ENCODE data around the gene FAM131A. TPM values are rescaled to one million over a fixed set of nuclear protein-coding genes. Genes with fewer than 3 reads are reported as not detected.

The FAM131A gene
- total RNA-seq, 1 experiment from 2014 or later: 5.9 TPM

DNA sequence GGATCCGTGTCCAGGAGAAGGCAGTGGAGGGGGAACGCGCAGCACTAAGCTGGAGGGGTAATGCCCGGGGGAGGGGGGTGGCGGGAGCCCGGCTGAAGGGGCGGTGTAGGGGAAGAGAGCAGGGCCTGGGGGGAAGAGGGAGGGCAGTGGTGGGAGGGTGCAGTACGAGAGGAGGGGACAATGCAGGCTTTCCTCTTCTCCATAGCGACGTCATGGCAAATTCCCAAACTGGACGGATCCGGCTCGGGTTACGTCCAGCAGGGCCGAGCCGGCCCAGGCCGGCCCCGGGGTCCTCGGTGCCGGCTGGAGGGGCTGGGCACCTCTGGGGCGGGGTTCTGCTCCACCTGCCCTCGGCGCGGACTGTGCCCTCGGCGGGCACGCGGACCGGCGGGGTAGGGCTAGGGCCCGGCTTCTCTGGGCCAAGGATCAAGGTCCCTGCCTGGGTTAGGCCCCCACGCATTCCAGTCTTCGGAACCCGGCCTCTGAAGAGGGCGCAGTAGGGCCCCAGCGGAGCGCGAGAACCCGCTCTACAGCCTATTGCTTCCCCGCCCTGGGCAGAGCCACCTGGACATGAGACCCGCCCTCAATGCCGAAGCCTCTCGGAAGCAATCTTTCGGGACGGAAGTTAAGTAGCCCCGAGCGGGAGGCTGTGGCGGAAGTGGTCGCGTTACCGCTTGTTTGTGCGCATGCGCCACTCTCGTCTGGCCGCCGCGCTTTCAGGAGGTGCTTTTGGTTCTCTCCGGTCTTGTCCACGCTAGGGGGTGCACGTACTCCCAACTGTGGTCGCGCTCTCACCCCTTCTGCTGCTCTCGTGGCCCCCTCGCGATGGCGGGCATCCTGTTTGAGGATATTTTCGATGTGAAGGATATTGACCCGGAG is 25.5 kb downstream of the FAM131A start:
- Histone ChIP-seq H3K27ac (peak overlapping the region; percentile 81), H3K27me3 (no peaks in the 10 kb centered on the region), H3K4me1 (no peaks in the 10 kb centered on the region; the same call in 1 of the 2 replicates), H3K9me3 (replicated peaks) (no peaks in the 10 kb centered on the region), H3K4me3 (peak overlapping the region; percentile 76), H3K36me3 (peaks cover 18% of the 10 kb centered on the region)
- peak; percentile 95 to 98 for DNase-seq

DNA sequence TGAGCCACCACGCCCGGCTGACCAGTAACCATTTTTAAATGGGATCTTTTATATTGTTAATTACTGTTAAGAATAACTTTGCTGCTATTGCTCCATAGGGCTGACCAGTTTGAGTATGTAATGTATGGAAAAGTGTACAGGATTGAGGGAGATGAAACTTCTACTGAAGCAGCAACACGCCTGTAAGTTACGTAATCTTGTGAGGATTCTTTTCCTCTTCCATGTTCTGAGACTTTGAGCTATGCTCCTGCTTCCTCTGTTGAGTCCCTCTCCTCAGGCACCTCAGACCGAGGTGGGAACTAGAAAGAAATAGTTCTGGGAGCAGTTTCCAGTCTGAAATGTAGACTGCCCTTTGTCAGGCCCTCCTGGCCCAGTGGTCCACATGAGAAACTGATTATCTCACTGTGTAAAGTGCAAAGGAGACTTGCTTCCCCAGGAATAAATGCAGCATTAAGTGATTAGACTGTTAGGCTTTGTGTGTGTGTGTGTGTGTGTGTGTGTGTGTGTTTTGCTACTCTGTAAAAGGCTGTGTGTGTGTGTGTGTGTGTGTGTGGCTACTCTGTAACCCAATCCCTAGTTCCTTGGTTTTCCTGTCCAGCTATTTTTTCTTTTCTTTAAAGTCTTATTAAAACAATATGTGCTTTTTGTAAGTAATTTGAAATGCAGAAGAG is 29.4 kb downstream of the FAM131A start:
- no peaks in the 10 kb centered on the region for H3K9me3 ChIP-seq (replicated peaks)
- DNase-seq: no peak

DNA sequence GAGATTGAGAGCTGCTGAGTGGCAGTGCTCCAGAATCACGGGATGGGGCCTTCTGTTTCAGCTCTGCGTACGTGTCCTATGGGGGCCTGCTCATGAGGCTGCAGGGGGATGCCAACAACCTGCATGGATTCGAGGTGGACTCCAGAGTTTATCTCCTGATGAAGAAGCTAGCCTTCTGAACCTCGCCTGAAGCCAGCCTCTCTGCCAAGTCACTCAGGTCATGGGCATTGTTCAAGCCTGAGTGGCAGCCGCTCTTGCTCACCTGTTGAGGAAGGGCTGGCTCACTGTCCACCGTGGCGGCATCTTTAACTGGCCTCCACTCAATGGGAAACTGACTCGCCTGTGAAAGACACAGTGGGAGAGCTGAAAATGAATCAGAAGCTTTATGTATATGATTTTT is 30.7 kb downstream of the FAM131A start:
- peaks cover 8% of the 10 kb centered on the region for H3K4me1 ChIP-seq
- DNase-seq: no peak
- no peak overlapping the region for H3K4me3 ChIP-seq
- no peak overlapping the region for H3K27ac ChIP-seq
- H3K9me3 ChIP-seq (replicated peaks): no peaks in the 10 kb centered on the region
- H3K27me3 ChIP-seq: no peaks in the 10 kb centered on the region
- H3K36me3 ChIP-seq: peaks cover 26% of the 10 kb centered on the region

More for the DNA sequence above, 29.4 kb downstream of the FAM131A start:
- no peak overlapping the region for H3K4me3 ChIP-seq
- no peaks in the 10 kb centered on the region for H3K27me3 ChIP-seq
- peaks cover 5% of the 10 kb centered on the region for H3K4me1 ChIP-seq
- H3K36me3 ChIP-seq: peaks cover 26% of the 10 kb centered on the region
- no peak overlapping the region for H3K27ac ChIP-seq

DNA sequence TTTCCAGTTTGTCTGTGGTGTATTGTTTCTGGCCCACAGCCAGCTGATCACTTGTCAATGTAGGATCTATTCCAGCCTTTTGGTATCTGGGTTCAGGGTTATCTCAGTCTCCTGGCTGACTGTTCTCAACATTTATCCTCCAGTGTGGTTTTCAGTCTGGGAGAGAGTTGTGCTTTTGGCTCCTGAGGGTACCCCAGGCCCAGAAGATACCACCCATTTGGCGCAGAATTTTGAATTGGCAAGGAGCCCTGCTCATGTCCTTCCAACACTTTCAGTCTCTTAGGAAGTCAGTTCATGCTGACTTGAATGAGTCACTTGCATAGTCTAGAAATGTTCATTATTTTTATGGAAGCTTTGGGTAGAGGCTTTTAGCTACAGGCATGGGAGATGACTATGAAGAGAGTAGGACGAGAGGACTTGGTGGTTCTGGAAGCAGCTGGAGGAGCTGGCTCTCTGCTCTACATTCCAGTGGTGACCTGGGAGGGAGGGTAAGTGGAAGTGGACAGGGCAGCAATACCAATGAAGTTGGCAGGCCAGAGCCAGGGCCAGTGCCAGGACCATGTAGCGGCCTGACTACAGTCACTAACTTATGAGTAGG is 31.3 kb downstream of the FAM131A start:
- DNase-seq: no peak
- H3K9me3 ChIP-seq (replicated peaks): no peaks in the 10 kb centered on the region
- H3K36me3 ChIP-seq: peaks cover 26% of the 10 kb centered on the region
- no peaks in the 10 kb centered on the region for H3K27me3 ChIP-seq
- no peak overlapping the region for H3K4me3 ChIP-seq
- no peak overlapping the region for H3K27ac ChIP-seq
- peaks cover 8% of the 10 kb centered on the region for H3K4me1 ChIP-seq

DNA sequence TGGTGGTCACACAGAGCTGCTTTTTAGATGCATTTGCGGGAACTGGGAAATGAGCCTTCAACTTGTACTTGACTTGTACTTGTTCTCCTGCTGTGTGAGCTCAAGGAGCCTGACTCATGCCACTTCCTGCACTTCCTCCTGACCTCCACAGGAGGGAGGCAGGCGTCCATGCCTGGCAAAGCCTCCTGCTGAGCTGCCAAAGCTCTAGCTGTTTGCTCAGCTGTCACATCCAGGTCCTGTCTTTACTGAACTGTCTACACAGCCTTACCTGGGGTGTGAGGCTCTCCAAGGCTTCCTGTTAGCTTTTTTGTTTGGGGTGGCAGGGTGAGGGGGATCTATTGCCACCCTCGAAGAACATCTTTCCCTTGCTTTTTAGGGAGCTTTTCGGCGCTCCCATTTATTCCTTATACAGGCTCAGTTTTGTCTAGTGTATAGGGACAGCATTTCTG is 34.2 kb downstream of the FAM131A start:
- Histone ChIP-seq H3K9me3 (replicated peaks) (no peaks in the 10 kb centered on the region), H3K4me1 (peaks cover 8% of the 10 kb centered on the region), H3K4me3 (no peak overlapping the region), H3K27ac (no peak overlapping the region), H3K27me3 (no peaks in the 10 kb centered on the region), H3K36me3 (peaks cover 14% of the 10 kb centered on the region)
- peak; percentile 84 to 90 for DNase-seq

DNA sequence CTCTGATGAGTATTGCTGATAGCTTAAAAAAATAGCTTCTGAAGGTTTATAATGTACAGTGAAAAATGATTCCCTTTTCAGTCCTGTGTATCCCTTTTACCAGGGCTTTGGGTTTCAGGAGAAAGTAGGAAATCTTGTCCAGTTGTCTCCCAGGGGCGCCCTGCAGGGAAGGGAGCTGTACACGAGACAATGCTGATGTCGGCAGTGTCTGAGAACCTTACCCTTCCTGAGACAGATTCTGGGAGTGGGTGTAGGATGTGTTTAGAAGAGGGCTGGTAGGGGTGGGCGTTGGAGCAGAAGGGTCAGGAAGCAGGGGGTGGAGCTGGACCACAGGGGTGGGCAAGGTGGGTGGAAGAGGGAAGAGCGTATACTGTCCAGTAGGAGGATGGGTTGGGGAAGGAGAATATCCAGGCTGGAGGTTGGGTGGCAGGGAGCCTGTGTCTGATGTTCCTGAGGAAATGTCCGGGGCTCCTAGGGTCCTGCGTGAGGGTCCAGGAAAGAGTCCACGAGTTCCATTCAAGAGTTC is 35.0 kb downstream of the FAM131A start:
- Histone ChIP-seq H3K27ac (no peak overlapping the region), H3K9me3 (replicated peaks) (no peaks in the 10 kb centered on the region), H3K4me3 (no peak overlapping the region), H3K27me3 (no peaks in the 10 kb centered on the region), H3K4me1 (peaks cover 8% of the 10 kb centered on the region), H3K36me3 (peaks cover 11% of the 10 kb centered on the region)
- no peak for DNase-seq

DNA sequence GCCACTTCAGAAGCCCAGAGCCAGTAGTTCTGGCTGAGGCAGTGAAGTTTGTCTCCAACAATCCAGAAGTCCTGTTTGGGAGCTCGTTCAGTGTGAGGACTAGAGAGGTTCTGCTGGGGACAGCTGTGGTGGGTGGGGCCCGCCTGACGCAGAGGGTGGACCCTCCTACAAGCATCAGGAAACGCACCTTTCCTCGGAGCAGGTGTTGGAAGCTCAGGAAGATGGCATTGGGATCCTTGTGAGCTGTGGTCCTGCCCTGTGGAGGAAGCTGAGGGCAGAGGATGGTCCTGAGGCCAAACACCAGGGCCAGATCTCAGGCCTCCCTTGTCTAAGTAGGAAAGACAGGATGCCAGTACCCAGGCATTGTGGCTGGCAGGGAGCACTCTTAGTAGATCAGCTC is 35.5 kb downstream of the FAM131A start:
- Histone ChIP-seq H3K27me3 (no peaks in the 10 kb centered on the region), H3K4me3 (no peak overlapping the region), H3K9me3 (replicated peaks) (no peaks in the 10 kb centered on the region), H3K36me3 (peaks cover 7% of the 10 kb centered on the region), H3K27ac (no peak overlapping the region), H3K4me1 (peaks cover 8% of the 10 kb centered on the region)
- DNase-seq: no peak

DNA sequence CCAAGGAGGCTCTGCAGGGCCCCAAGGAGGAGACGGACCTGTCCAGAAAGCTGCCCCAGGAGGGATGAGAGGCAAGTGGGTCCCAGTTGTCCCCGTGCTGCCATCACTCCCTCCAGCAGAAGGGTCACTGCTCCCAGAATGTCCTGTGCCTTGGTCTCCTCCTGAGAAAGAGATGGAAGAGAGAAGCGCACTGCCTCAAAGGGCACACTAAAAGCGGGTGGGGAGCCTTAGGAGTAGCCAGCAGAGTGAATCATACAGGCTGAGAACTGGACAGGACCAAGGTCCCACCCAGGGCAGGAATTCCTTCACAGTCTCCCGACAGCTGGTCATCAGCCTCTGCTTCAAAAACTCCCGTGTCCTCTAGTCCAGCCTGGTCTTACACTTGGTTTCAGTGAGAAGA is 36.0 kb downstream of the FAM131A start:
- H3K27me3 ChIP-seq: no peaks in the 10 kb centered on the region
- H3K4me1 ChIP-seq: peaks cover 11% of the 10 kb centered on the region
- H3K36me3 ChIP-seq: peaks cover 2% of the 10 kb centered on the region
- DNase-seq: no peak
- H3K9me3 ChIP-seq (replicated peaks): no peaks in the 10 kb centered on the region
- no peak overlapping the region for H3K4me3 ChIP-seq
- no peak overlapping the region for H3K27ac ChIP-seq

DNA sequence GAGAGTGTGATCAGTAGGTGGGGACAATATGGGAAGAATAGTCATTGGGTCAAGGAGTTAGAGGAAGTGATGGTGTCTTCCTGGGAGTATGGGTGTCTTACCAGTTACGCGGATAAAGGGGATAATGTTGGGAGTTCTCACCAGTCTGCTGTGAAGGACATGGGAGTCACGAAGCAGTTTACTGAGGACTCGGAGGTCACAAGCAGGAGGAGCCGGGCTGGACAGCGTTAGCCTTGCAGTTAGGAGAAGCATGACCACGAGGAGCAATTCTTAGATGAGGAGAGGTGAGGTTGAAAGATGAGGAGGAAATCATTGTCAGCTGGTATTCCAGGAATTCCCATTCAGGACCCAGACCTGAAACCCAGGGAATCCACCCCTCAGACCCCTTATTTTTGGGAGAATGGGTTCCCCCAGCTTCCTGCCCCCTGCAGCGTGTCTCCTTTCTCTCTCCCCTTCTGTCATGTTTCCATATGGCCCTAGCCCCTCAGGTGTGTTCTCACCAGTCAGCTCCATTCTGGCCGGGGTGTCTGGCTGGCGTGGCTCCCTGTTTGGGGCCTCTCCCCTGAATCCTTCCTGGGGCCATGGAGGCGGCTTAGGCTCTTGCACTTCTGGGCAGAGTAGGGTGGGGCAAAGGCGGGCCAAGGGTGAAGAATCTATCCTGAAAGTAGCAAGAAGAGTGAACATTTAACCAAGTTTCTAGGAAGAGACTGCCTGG is 38.5 kb downstream of the FAM131A start:
- Histone ChIP-seq H3K4me1 (peaks cover 22% of the 10 kb centered on the region), H3K9me3 (replicated peaks) (no peaks in the 10 kb centered on the region), H3K36me3 (no peaks in the 10 kb centered on the region), H3K4me3 (no peak overlapping the region), H3K27ac (no peak overlapping the region), H3K27me3 (no peaks in the 10 kb centered on the region)
- DNase-seq: no peak

DNA sequence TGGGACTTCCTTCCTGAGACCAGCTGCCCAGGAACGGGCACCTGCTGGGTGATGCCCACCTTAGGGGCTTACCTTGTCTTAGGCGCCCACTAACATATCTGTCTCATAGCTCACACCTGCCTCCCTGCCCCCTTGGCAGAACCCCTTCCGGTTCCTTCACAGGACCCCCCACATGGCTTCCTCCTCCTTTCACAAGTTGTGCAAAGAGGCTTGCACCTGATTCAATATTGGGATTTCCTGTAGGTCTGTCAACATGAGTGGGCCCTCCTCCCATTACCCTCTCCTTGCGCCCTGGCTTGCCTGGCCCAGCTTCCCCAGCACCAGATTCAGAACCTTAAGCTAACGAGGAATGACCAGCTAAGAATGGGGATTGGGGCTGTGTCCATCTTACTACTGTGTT is 40.0 kb downstream of the FAM131A start:
- no peak for DNase-seq
- Histone ChIP-seq H3K27me3 (no peaks in the 10 kb centered on the region), H3K9me3 (replicated peaks) (no peaks in the 10 kb centered on the region), H3K27ac (no peak overlapping the region), H3K4me1 (peaks cover 14% of the 10 kb centered on the region), H3K36me3 (no peaks in the 10 kb centered on the region), H3K4me3 (peak overlapping the region; percentile 30; the same call in 1 of the 2 replicates)

DNA sequence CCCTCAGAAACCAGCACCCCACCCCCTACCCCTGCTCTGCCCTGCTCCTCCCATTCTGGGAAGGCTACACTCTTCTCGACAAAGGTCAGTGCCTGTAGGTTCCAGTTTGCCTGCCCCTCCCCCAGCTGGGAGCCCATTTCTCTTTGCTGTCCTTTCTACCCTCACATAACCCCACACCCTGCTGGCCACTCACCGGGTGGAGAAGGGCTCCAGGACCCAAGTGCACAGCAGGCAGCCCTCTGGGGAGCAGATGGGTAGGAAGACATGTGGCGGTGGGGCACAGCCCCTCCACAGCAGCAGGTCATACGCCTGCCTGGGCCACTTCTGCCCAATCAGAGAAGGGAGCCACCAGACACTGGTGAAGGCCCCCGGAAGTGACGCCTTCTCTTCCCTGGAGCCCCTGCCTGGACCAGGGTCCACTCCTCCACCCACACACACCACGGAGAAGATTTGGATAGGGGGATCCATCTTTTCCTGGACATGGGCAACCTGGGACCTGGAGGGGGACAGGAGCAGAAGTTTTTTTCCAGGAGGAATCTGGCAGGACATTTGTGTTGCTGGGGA is 40.6 kb downstream of the FAM131A start, which contains the start of gene THPO:
TSS of gene THPO (minus strand) at position 326 of the 564 bp plus-strand sequence. CDS start 1,948 bp downstream, outside the sequence.
- peak within 1 kb of the TSS; percentile 70 for H3K4me3 ChIP-seq
- peaks cover 14% of the 10 kb centered on the region for H3K4me1 ChIP-seq
- H3K27me3 ChIP-seq: no peaks in the 10 kb centered on the region
- no peaks in the 10 kb centered on the region for H3K36me3 ChIP-seq
- peak within 1 kb of the TSS; percentile 16; the same call in 1 of the 2 replicates for H3K27ac ChIP-seq
- H3K9me3 ChIP-seq (replicated peaks): no peaks in the 10 kb centered on the region
- DNase-seq: peak in 1 of 2 experiments; percentile 35

DNA sequence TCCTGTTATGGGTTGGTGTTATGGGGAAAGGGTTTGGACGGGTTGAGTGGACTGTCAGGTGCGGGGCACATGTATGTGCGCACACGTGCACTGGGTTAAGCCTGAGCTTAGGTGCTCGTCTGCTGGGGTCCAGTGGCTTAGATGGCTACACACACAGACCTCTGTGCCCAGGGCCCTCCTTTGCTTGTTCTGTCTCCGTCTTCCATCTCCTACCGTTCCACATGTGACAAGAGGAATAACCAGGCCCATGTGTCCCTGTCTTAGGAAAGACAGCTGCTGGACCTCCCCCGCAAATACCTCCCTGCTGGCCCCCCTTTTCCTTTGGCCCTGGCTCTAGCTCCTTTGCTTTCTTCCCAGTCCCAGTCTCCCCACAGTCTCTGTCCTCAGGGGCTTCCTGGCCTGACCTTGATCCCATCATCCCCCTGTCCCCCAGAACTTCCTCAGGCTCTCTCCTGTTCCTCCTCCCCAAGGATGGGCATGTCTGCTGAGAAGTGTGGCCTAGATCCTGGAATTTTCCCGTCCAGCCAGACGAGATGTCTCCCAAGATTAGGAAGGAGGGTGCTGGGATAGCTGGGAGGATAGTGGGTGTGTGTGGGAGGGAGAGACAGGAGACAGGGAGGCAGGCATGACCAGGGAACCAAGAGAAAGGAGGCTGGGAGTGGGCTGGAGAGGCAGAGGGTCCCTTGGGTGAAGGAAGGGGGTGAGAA is 41.4 kb downstream of the FAM131A start:
- Histone ChIP-seq H3K36me3 (no peaks in the 10 kb centered on the region), H3K9me3 (replicated peaks) (no peaks in the 10 kb centered on the region), H3K4me3 (peak overlapping the region; percentile 70), H3K27me3 (no peaks in the 10 kb centered on the region), H3K4me1 (peaks cover 14% of the 10 kb centered on the region), H3K27ac (peak overlapping the region; percentile 16; the same call in 1 of the 2 replicates)
- peak; percentile 39 to 64 for DNase-seq

DNA sequence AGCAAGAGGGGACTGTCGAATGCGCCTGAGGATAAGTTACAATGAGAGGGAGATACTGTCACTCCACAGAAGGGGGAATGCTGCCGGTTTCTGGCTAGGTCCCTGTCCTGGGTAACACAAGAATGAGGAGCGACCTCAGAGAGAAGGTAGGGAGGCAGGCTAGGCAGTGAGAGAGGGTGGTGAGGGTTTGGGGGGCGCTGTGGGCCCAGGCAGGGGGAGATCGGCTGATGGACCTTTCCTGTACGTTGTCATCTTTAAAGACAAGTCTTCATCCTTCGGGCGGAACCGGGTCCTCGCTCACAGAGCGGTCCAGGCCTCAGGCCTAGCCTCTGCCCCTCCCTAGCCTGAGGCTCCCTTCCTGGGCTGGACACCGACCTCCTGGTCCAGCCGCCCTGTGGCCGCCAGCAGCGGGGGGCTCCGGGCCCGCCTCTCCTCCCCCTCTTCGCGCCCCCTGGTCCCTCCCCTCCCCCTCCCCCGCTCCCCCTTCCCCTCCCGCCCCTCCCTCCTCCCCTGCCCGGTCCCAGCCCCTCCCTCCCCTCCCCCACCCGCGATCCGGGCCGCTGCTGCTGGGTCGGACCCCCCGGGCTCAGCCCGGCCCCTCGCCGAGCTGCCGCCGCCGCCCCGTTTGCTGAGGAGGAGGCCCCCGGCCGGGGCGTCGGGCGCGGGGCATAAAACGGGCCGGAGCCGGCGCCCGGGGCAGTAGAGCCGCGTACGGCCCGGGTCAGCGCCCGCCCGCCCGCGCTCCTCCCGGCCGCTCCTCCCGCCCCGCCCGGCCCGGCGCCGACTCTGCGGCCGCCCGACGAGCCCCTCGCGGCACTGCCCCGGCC is 42.2 kb downstream of the FAM131A start, which contains the start of gene CHRD:
TSS of gene CHRD (plus strand) at position 697 of the 827 bp plus-strand sequence. CDS start 265 bp downstream, outside the sequence.
- Histone ChIP-seq H3K27me3 (no peaks in the 10 kb centered on the region), H3K9me3 (replicated peaks) (no peaks in the 10 kb centered on the region), H3K27ac (peak within 1 kb of the TSS; percentile 16; the same call in 1 of the 2 replicates), H3K4me1 (peaks cover 14% of the 10 kb centered on the region), H3K36me3 (no peaks in the 10 kb centered on the region), H3K4me3 (peak within 1 kb of the TSS; percentile 70)
- peak; percentile 21 to 48 for DNase-seq
